K562 (cell line): ENCODE results near the gene PTPRT. TPM values are rescaled to one million over a fixed set of nuclear protein-coding genes. Genes with fewer than 3 reads are reported as not detected.

ENCODE experiments used
- ARNT ChIP-seq, 2 experiments: fragments of 450-650 bp; IDR thresholded peaks; 2 replicates each; pipeline ENCODE4 v1.6.1; 2016; ENCODE audit warnings: mild to moderate bottlenecking in 1 of 2
- CBX1 ChIP-seq: sonication (generic); IDR thresholded peaks from 2 replicates; pipeline ENCODE4 v1.6.1; 2016; ENCODE audit warnings: antibody characterized with exemption, low read depth, mild to moderate bottlenecking
- MAZ ChIP-seq, 2 experiments: fragments of 450-650 bp in 1 of 2; sonication (generic) in 1 of 2; formaldehyde crosslinking; IDR thresholded peaks in 1 of 2; conservative IDR thresholded peaks in 1 of 2; 2 replicates each; pipeline versions ENCODE4 v1.4.0 to v1.5.0; 2020; ENCODE audit warnings: mild to moderate bottlenecking in 1 of 2, missing genetic modification reagents in 1 of 2
- NEUROD1 ChIP-seq: fragments of 150-350 bp; IDR thresholded peaks from 2 replicates; pipeline ENCODE4 v1.6.1; 2014; ENCODE audit warnings: borderline replicate concordance, low read length, low read depth; ENCODE audit not compliant: partially characterized antibody
- NR2F6 ChIP-seq: fragments of 450-650 bp; formaldehyde crosslinking; IDR thresholded peaks from 2 replicates; pipeline ENCODE4 v1.4.0; 2020; ENCODE audit warnings: mild to moderate bottlenecking
- YBX1 ChIP-seq: fragments of 450-650 bp; IDR thresholded peaks from 2 replicates; pipeline ENCODE4 v1.7.1; 2016; ENCODE audit warnings: mild to moderate bottlenecking
- ZKSCAN1 ChIP-seq: fragments of 150-350 bp; IDR thresholded peaks from 2 replicates; pipeline ENCODE4 v1.6.1; 2016; ENCODE audit warnings: low read depth, low read length
- polyA plus RNA-seq, 8 experiments: library from polyadenylated mRNA; depleted of rRNA in 4 of 8; stranded (reverse) in 5 of 8; unstranded in 3 of 8; fragments of >200 nt; fragmentation: Nextera tagmentation in 2 of 8; fragmentation: Illumina TruSeq in 1 of 8; extraction: Ambion mirVana in 2 of 8; extraction: Trizol in 1 of 8; gene quantifications; 2 replicates each; pipeline versions ENCODE4 v1.2.1 to v1.2.3, GENCODE V29; 2011 to 2014; ENCODE audit warnings: inconsistent platforms in 1 of 8, missing spikeins in 1 of 8
- total RNA-seq, 7 experiments: library from RNA; depleted of rRNA in 6 of 7; stranded (reverse); fragments of >200 nt in 6 of 7; fragmentation: Illumina TruSeq in 2 of 7; extraction: Trizol in 2 of 7; gene quantifications; 2 replicates each; pipeline versions ENCODE4 v1.2.1 to v1.2.3, GENCODE V29; 2011 to 2021; ENCODE audit warnings: low replicate concordance in 1 of 7
- TF ChIP-seq, protein P1 (sequence below): fragments of 450-650 bp; IDR thresholded peaks from 2 replicates; pipeline ENCODE4 v1.7.0; 2016; ENCODE audit warnings: borderline replicate concordance
- TF ChIP-seq, protein P2 (sequence below): fragments of 200-600 bp; sonication (generic); IDR thresholded peaks from one replicate; pipeline ENCODE4 v1.6.1; 2012; ENCODE audit warnings: mild to moderate bottlenecking, low read depth, low read length, inconsistent platforms
- TF ChIP-seq, protein P3 (sequence below): fragments of 250-450 bp; sonication (Bioruptor Pico); IDR thresholded peaks from 2 replicates; pipeline ENCODE4 v1.5.0; 2021
- TF ChIP-seq, protein P4 (sequence below): fragments of 250-450 bp; sonication (Bioruptor Pico); IDR thresholded peaks from 2 replicates; pipeline ENCODE4 v1.4.0; 2020; ENCODE audit warnings: mild to moderate bottlenecking, moderate library complexity

PTPRT gene
- total and polyA plus RNA-seq, 9 of the 15 experiments (the other 6 are each of a cell fraction or from before 2014, with no cell fraction given) = not detected

DNA sequence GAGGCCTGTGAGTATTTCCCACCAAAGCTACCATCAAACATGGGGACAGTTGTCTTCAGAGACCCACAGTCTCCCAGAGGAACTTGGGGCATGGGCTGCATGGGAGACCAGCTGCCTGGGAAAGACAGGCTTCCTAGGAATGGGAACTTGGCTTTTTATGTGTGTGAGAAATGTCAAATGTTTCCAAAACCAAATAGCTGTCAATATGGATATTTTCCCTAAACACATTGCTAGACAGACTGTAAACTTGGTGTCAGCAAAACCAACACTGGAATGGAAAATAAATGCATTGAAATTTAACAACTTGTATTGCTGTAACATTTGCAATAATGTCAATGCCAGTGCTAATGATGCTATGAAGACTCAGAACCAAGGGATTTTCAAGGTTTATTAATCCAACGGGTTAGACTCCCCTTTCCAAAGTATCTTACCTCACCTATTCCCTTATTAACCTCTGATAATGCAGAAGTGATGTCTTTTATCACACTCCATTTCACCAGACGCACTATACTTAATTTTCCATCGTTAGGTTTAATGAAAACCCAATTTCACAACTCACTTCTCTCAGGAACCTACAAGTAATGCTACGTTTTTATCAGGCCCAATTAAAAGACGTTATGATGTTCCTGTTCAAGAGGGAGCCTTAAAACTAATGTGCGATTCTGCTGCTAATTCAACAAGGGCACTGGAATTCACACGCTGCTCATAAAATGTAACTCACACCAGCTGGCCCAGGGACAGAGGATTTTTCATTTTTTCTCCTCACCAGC is 1025.4 kb downstream of the PTPRT start (continued):
- TF ChIP-seq, protein P1, sequence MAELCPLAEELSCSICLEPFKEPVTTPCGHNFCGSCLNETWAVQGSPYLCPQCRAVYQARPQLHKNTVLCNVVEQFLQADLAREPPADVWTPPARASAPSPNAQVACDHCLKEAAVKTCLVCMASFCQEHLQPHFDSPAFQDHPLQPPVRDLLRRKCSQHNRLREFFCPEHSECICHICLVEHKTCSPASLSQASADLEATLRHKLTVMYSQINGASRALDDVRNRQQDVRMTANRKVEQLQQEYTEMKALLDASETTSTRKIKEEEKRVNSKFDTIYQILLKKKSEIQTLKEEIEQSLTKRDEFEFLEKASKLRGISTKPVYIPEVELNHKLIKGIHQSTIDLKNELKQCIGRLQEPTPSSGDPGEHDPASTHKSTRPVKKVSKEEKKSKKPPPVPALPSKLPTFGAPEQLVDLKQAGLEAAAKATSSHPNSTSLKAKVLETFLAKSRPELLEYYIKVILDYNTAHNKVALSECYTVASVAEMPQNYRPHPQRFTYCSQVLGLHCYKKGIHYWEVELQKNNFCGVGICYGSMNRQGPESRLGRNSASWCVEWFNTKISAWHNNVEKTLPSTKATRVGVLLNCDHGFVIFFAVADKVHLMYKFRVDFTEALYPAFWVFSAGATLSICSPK = no peak
- TF ChIP-seq YBX1 (no peak), ARNT (IDR thresholded peaks at IDR 0.05) (no peak), NR2F6 (CRISPR knock-in tag) (no peak), NEUROD1 (no peak), ZKSCAN1 (no peak), MAZ (CRISPR knock-in tag; conservative IDR thresholded peaks at IDR 0.05 in 1 of 2, IDR thresholded peaks at IDR 0.05 in 1 of 2) (no peak), CBX1 (no peak)
- TF ChIP-seq, protein P2, sequence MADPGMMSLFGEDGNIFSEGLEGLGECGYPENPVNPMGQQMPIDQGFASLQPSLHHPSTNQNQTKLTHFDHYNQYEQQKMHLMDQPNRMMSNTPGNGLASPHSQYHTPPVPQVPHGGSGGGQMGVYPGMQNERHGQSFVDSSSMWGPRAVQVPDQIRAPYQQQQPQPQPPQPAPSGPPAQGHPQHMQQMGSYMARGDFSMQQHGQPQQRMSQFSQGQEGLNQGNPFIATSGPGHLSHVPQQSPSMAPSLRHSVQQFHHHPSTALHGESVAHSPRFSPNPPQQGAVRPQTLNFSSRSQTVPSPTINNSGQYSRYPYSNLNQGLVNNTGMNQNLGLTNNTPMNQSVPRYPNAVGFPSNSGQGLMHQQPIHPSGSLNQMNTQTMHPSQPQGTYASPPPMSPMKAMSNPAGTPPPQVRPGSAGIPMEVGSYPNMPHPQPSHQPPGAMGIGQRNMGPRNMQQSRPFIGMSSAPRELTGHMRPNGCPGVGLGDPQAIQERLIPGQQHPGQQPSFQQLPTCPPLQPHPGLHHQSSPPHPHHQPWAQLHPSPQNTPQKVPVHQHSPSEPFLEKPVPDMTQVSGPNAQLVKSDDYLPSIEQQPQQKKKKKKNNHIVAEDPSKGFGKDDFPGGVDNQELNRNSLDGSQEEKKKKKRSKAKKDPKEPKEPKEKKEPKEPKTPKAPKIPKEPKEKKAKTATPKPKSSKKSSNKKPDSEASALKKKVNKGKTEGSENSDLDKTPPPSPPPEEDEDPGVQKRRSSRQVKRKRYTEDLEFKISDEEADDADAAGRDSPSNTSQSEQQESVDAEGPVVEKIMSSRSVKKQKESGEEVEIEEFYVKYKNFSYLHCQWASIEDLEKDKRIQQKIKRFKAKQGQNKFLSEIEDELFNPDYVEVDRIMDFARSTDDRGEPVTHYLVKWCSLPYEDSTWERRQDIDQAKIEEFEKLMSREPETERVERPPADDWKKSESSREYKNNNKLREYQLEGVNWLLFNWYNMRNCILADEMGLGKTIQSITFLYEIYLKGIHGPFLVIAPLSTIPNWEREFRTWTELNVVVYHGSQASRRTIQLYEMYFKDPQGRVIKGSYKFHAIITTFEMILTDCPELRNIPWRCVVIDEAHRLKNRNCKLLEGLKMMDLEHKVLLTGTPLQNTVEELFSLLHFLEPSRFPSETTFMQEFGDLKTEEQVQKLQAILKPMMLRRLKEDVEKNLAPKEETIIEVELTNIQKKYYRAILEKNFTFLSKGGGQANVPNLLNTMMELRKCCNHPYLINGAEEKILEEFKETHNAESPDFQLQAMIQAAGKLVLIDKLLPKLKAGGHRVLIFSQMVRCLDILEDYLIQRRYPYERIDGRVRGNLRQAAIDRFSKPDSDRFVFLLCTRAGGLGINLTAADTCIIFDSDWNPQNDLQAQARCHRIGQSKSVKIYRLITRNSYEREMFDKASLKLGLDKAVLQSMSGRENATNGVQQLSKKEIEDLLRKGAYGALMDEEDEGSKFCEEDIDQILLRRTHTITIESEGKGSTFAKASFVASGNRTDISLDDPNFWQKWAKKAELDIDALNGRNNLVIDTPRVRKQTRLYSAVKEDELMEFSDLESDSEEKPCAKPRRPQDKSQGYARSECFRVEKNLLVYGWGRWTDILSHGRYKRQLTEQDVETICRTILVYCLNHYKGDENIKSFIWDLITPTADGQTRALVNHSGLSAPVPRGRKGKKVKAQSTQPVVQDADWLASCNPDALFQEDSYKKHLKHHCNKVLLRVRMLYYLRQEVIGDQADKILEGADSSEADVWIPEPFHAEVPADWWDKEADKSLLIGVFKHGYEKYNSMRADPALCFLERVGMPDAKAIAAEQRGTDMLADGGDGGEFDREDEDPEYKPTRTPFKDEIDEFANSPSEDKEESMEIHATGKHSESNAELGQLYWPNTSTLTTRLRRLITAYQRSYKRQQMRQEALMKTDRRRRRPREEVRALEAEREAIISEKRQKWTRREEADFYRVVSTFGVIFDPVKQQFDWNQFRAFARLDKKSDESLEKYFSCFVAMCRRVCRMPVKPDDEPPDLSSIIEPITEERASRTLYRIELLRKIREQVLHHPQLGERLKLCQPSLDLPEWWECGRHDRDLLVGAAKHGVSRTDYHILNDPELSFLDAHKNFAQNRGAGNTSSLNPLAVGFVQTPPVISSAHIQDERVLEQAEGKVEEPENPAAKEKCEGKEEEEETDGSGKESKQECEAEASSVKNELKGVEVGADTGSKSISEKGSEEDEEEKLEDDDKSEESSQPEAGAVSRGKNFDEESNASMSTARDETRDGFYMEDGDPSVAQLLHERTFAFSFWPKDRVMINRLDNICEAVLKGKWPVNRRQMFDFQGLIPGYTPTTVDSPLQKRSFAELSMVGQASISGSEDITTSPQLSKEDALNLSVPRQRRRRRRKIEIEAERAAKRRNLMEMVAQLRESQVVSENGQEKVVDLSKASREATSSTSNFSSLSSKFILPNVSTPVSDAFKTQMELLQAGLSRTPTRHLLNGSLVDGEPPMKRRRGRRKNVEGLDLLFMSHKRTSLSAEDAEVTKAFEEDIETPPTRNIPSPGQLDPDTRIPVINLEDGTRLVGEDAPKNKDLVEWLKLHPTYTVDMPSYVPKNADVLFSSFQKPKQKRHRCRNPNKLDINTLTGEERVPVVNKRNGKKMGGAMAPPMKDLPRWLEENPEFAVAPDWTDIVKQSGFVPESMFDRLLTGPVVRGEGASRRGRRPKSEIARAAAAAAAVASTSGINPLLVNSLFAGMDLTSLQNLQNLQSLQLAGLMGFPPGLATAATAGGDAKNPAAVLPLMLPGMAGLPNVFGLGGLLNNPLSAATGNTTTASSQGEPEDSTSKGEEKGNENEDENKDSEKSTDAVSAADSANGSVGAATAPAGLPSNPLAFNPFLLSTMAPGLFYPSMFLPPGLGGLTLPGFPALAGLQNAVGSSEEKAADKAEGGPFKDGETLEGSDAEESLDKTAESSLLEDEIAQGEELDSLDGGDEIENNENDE = no peak
- TF ChIP-seq, protein P3, sequence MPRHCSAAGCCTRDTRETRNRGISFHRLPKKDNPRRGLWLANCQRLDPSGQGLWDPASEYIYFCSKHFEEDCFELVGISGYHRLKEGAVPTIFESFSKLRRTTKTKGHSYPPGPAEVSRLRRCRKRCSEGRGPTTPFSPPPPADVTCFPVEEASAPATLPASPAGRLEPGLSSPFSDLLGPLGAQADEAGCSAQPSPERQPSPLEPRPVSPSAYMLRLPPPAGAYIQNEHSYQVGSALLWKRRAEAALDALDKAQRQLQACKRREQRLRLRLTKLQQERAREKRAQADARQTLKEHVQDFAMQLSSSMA (CRISPR knock-in tag) = no peak
- TF ChIP-seq, protein P4, sequence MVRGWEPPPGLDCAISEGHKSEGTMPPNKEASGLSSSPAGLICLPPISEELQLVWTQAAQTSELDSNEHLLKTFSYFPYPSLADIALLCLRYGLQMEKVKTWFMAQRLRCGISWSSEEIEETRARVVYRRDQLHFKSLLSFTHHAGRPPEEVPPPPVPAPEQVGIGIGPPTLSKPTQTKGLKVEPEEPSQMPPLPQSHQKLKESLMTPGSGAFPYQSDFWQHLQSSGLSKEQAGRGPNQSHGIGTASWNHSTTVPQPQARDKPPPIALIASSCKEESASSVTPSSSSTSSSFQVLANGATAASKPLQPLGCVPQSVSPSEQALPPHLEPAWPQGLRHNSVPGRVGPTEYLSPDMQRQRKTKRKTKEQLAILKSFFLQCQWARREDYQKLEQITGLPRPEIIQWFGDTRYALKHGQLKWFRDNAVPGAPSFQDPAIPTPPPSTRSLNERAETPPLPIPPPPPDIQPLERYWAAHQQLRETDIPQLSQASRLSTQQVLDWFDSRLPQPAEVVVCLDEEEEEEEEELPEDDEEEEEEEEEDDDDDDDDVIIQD (CRISPR knock-in tag) = no peak
